RWPE2 (cell line): Measurements from ENCODE around the gene WNT11.

ENCODE experiments used
- ATAC-seq: fragments of 200-7000 bp; cut with Tn5 transposase; 3 replicates; pipeline ENCODE4 v1.9.1; 2021; ENCODE audit warnings: low read depth
- DNase-seq: peaks from one replicate; pipeline ENCODE4 v3.0.0-alpha.2; 2020; ENCODE audit warnings: low spot score
- H3K27ac ChIP-seq: fragments of 450-650 bp; 2 replicates; pipeline ENCODE4 v1.5.1; 2017; ENCODE audit warnings: mild to moderate bottlenecking; ENCODE audit not compliant: poor library complexity, severe bottlenecking
- H3K27me3 ChIP-seq: fragments of 250-450 bp; sonication (Bioruptor Pico); 2 replicates; pipeline ENCODE4 v1.5.1; 2021; ENCODE audit warnings: mild to moderate bottlenecking, moderate library complexity; ENCODE audit not compliant: insufficient read depth, poor library complexity, severe bottlenecking
- H3K36me3 ChIP-seq: fragments of 250-450 bp; sonication (Bioruptor Pico); 2 replicates; pipeline ENCODE4 v1.5.1; 2020; ENCODE audit warnings: low read depth, mild to moderate bottlenecking, moderate library complexity
- H3K4me1 ChIP-seq: fragments of 250-450 bp; sonication (Bioruptor Pico); 2 replicates; pipeline ENCODE4 v1.5.1; 2021; ENCODE audit warnings: mild to moderate bottlenecking, moderate library complexity; ENCODE audit not compliant: insufficient read depth, poor library complexity, severe bottlenecking
- H3K4me3 ChIP-seq: fragments of 250-450 bp; sonication (Bioruptor Pico); 2 replicates; pipeline ENCODE4 v1.5.1; 2021; ENCODE audit warnings: mild to moderate bottlenecking, moderate library complexity; ENCODE audit not compliant: severe bottlenecking
- H3K9me3 ChIP-seq: fragments of 250-450 bp; sonication (Bioruptor Pico); 2 replicates; pipeline ENCODE4 v1.5.1; 2021; ENCODE audit warnings: mild to moderate bottlenecking, moderate library complexity; ENCODE audit not compliant: severe bottlenecking
- CTCF ChIP-seq: fragments of 450-650 bp; IDR thresholded peaks from one replicate; pipeline ENCODE4 v1.5.1; 2017; ENCODE audit warnings: mild to moderate bottlenecking, moderate library complexity; ENCODE audit not compliant: poor library complexity, severe bottlenecking

WNT11 gene

GRCh38 chr11:76174330-76174729, 32.0 kb downstream of the WNT11 start:
- DNase-seq: no peak
- Histone ChIP-seq H3K9me3 (no peaks in the 10 kb centered on the region), H3K36me3 (no peaks in the 10 kb centered on the region), H3K27ac (no peak overlapping the region), H3K4me1 (no peaks in the 10 kb centered on the region), H3K27me3 (no peaks in the 10 kb centered on the region), H3K4me3 (no peak overlapping the region)
- TF ChIP-seq CTCF: no peak
- no peak for ATAC-seq

DNA sequence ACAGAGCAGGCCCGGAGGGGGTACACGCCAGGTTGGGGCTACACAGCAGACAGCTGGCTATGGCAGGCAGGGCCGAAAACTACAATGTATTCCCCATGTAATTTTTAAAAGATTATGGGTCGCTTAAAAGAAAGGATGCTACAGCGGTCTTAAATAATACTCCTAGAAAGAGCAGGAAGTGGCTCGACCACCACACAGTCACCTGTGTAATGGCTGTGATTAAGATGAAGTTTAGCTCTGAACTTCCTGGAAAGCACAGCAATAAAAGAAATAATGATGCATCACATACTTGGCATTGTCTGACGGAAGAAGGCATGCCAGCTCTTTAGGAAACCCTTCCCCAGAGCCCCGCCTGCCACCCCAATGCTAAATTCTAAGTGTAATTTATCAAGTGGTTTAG, 32.6 kb downstream of the WNT11 start:
- no peaks in the 10 kb centered on the region for H3K27me3 ChIP-seq
- no peak overlapping the region for H3K27ac ChIP-seq
- no peak for TF ChIP-seq CTCF
- H3K9me3 ChIP-seq: no peaks in the 10 kb centered on the region
- no peaks in the 10 kb centered on the region for H3K4me1 ChIP-seq
- no peaks in the 10 kb centered on the region for H3K36me3 ChIP-seq
- no peak overlapping the region for H3K4me3 ChIP-seq
- DNase-seq: no peak
- ATAC-seq: no peak; the same call in 2 of the 3 replicates

DNA sequence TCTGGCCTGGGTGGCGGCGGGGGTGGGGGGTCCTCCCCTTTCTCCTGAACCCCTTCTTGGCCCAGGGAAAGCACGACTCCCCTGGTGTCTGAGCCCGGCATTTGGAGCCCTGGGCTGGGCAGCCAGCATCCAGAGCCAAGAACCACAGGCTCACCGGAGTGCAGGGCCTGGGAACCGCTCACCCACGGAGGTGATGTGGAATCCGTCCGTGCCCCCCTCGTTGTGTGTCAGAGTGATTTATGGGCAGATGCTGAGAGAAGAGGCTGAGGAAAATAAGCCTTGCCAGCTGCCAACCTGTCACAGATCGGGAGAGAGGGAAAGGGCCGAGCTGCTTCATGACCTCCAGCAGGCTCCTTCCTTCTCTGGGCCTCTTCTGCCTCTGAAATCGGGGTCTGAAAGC, 33.7 kb downstream of the WNT11 start:
- ATAC-seq (no peak), DNase-seq (no peak)
- no peak overlapping the region for H3K27ac ChIP-seq
- no peaks in the 10 kb centered on the region for H3K27me3 ChIP-seq
- no peak for TF ChIP-seq CTCF
- no peak overlapping the region for H3K4me3 ChIP-seq
- no peaks in the 10 kb centered on the region for H3K36me3 ChIP-seq
- H3K9me3 ChIP-seq: no peaks in the 10 kb centered on the region
- no peaks in the 10 kb centered on the region for H3K4me1 ChIP-seq

GRCh38 chr11:76170468-76170867, 35.8 kb downstream of the WNT11 start:
- DNase-seq: no peak

More at GRCh38 chr11:76170468-76170867, 35.8 kb downstream of the WNT11 start:
- TF ChIP-seq CTCF: no peak
- Histone ChIP-seq H3K9me3 (no peaks in the 10 kb centered on the region), H3K27ac (no peak overlapping the region), H3K4me3 (no peak overlapping the region), H3K36me3 (no peaks in the 10 kb centered on the region), H3K27me3 (no peaks in the 10 kb centered on the region), H3K4me1 (no peaks in the 10 kb centered on the region)
- ATAC-seq: no peak
